Putamen (tissue), 1 donor: ENCODE measurements around the gene PKIB.
A peak's percentile ranks its signal among the peaks of the same experiment; 100 is the strongest.
"Not testable (repeated sequence)": the region's sequence is repeated elsewhere in the genome, so short reads cannot be mapped to it uniquely, and the experiment has no call there.

ENCODE experiments used
- DNase-seq: peaks from one replicate; pipeline ENCODE4 v3.0.0-alpha.2; 2016; ENCODE audit warnings: low spot score

The PKIB gene

GRCh38 chr6:122747573-122747972 lies 137.4 kb downstream of the PKIB start:
- no peak for DNase-seq

- not testable (repeated sequence) for DNase-seq
These were observed 138.7 kb downstream of the PKIB start for GRCh38 chr6:122748945-122749344.

GRCh38 chr6:122749451-122750050 lies 139.3 kb downstream of the PKIB start:
- no peak for DNase-seq

- DNase-seq = no peak
These were observed 141.1 kb downstream of the PKIB start for GRCh38 chr6:122751326-122751725.

- DNase-seq = no peak
These were observed 142.3 kb downstream of the PKIB start for GRCh38 chr6:122752459-122752858.

GRCh38 chr6:122753000-122753687 lies 142.9 kb downstream of the PKIB start:
- DNase-seq = no peak

- DNase-seq = peak; percentile 22
These were observed 143.5 kb downstream of the PKIB start for GRCh38 chr6:122753688-122754056.

- DNase-seq = peak; percentile 27
These were observed 144.1 kb downstream of the PKIB start for GRCh38 chr6:122754191-122754731.

GRCh38 chr6:122755901-122756300 lies 145.7 kb downstream of the PKIB start:
- no peak for DNase-seq

GRCh38 chr6:122758927-122759334 lies 148.7 kb downstream of the PKIB start:
- DNase-seq = no peak

- no peak for DNase-seq
These were observed 150.1 kb downstream of the PKIB start for GRCh38 chr6:122760330-122760729.

- no peak for DNase-seq
These were observed 156.1 kb downstream of the PKIB start for GRCh38 chr6:122766256-122766655.

- DNase-seq = no peak
These were observed 160.8 kb downstream of the PKIB start for GRCh38 chr6:122770835-122771601.

- DNase-seq = no peak
These were observed 162.7 kb downstream of the PKIB start for GRCh38 chr6:122772724-122773415.
